HEK293 (cell line): ENCODE data around the gene ELFN1.

Source experiments
- EGR2 ChIP-seq: fragments of 450-650 bp; formaldehyde crosslinking; IDR thresholded peaks from 2 replicates; pipeline ENCODE4 v1.5.1; 2016; ENCODE audit warnings: low read depth, missing biosample characterization, missing genetic modification characterization
- KLF8 ChIP-seq: fragments of 450-650 bp; formaldehyde crosslinking; IDR thresholded peaks from 2 replicates; pipeline ENCODE4 v1.5.1; 2016; ENCODE audit warnings: missing biosample characterization, missing genetic modification characterization
- SCRT1 ChIP-seq: fragments of 450-650 bp; formaldehyde crosslinking; IDR thresholded peaks from 2 replicates; pipeline ENCODE4 v1.5.1; 2016; ENCODE audit warnings: missing biosample characterization, missing genetic modification characterization, borderline replicate concordance
- SCRT2 ChIP-seq: fragments of 450-650 bp; formaldehyde crosslinking; IDR thresholded peaks from 2 replicates; pipeline ENCODE4 v1.5.1; 2016; ENCODE audit warnings: missing biosample characterization, missing genetic modification characterization
- SP3 ChIP-seq: fragments of 450-650 bp; formaldehyde crosslinking; IDR thresholded peaks from 2 replicates; pipeline ENCODE4 v1.5.1; 2016; ENCODE audit warnings: missing biosample characterization, missing genetic modification characterization
- SP7 ChIP-seq: fragments of 450-650 bp; formaldehyde crosslinking; IDR thresholded peaks from 2 replicates; pipeline ENCODE4 v1.5.1; 2016; ENCODE audit warnings: missing biosample characterization, missing genetic modification characterization
- ZNF202 ChIP-seq: fragments of 450-650 bp; formaldehyde crosslinking; IDR thresholded peaks from 2 replicates; pipeline ENCODE4 v1.5.1; 2016; ENCODE audit warnings: missing biosample characterization, missing genetic modification characterization, borderline replicate concordance
- ZNF223 ChIP-seq: fragments of 450-650 bp; formaldehyde crosslinking; IDR thresholded peaks from 2 replicates; pipeline ENCODE4 v1.5.1; 2016; ENCODE audit warnings: missing biosample characterization, missing genetic modification characterization
- ZNF335 ChIP-seq: fragments of 450-650 bp; formaldehyde crosslinking; conservative IDR thresholded peaks from 2 replicates; pipeline ENCODE4 v1.5.1; 2016; ENCODE audit warnings: missing biosample characterization, missing genetic modification characterization
- ZNF391 ChIP-seq: fragments of 450-650 bp; formaldehyde crosslinking; IDR thresholded peaks from 2 replicates; pipeline ENCODE4 v1.5.1; 2016; ENCODE audit warnings: low read depth, missing biosample characterization, missing genetic modification characterization, borderline replicate concordance
- ZNF521 ChIP-seq: fragments of 450-650 bp; formaldehyde crosslinking; IDR thresholded peaks from 2 replicates; pipeline ENCODE4 v1.5.1; 2017; ENCODE audit warnings: missing biosample characterization, mild to moderate bottlenecking, missing genetic modification characterization
- ZNF561 ChIP-seq: fragments of 450-650 bp; IDR thresholded peaks from 2 replicates; pipeline ENCODE4 v1.5.1; 2018; ENCODE audit warnings: missing biosample characterization, missing genetic modification characterization, borderline replicate concordance
- ZNF600 ChIP-seq: fragments of 450-650 bp; formaldehyde crosslinking; IDR thresholded peaks from 2 replicates; pipeline ENCODE4 v1.5.1; 2016; ENCODE audit warnings: missing biosample characterization, missing genetic modification characterization
- ZNF660 ChIP-seq: fragments of 450-650 bp; IDR thresholded peaks from 2 replicates; pipeline ENCODE4 v1.5.1; 2018; ENCODE audit warnings: missing biosample characterization, mild to moderate bottlenecking, missing genetic modification characterization
- ZNF747 ChIP-seq: fragments of 450-650 bp; formaldehyde crosslinking; IDR thresholded peaks from 2 replicates; pipeline ENCODE4 v1.5.1; 2016; ENCODE audit warnings: missing biosample characterization, missing genetic modification characterization
- ZXDB ChIP-seq: fragments of 450-650 bp; formaldehyde crosslinking; IDR thresholded peaks from 2 replicates; pipeline ENCODE4 v1.5.1; 2016; ENCODE audit warnings: missing biosample characterization, missing genetic modification characterization
- TF ChIP-seq, protein P1 (sequence below): fragments of 450-650 bp; formaldehyde crosslinking; conservative IDR thresholded peaks from 2 replicates; pipeline ENCODE4 v1.5.1; 2016; ENCODE audit warnings: low read depth, missing biosample characterization, missing genetic modification characterization
- TF ChIP-seq, protein P2 (sequence below): fragments of 450-650 bp; formaldehyde crosslinking; IDR thresholded peaks from 2 replicates; pipeline ENCODE4 v1.5.1; 2016; ENCODE audit warnings: missing biosample characterization, missing genetic modification characterization
- TF ChIP-seq, protein P3 (sequence below): fragments of 450-650 bp; formaldehyde crosslinking; IDR thresholded peaks from 2 replicates; pipeline ENCODE4 v1.5.1; 2016; ENCODE audit warnings: missing biosample characterization, missing genetic modification characterization
- TF ChIP-seq, protein P4 (sequence below): fragments of 450-650 bp; formaldehyde crosslinking; IDR thresholded peaks from 2 replicates; pipeline ENCODE4 v1.5.1; 2017; ENCODE audit warnings: missing biosample characterization, missing genetic modification characterization
- TF ChIP-seq, protein P5 (sequence below): fragments of 450-650 bp; formaldehyde crosslinking; IDR thresholded peaks from 2 replicates; pipeline ENCODE4 v1.5.1; 2017; ENCODE audit warnings: missing biosample characterization, missing genetic modification characterization
- TF ChIP-seq, protein P6 (sequence below): fragments of 450-650 bp; formaldehyde crosslinking; IDR thresholded peaks from 2 replicates; pipeline ENCODE4 v1.5.1; 2016; ENCODE audit warnings: missing biosample characterization, missing genetic modification characterization
- TF ChIP-seq, protein P7 (sequence below): IDR thresholded peaks from 2 replicates; pipeline ENCODE4 v1.6.1; 2011; ENCODE audit warnings: mild to moderate bottlenecking, low read depth, low read length, borderline replicate concordance

ELFN1 gene

DNA sequence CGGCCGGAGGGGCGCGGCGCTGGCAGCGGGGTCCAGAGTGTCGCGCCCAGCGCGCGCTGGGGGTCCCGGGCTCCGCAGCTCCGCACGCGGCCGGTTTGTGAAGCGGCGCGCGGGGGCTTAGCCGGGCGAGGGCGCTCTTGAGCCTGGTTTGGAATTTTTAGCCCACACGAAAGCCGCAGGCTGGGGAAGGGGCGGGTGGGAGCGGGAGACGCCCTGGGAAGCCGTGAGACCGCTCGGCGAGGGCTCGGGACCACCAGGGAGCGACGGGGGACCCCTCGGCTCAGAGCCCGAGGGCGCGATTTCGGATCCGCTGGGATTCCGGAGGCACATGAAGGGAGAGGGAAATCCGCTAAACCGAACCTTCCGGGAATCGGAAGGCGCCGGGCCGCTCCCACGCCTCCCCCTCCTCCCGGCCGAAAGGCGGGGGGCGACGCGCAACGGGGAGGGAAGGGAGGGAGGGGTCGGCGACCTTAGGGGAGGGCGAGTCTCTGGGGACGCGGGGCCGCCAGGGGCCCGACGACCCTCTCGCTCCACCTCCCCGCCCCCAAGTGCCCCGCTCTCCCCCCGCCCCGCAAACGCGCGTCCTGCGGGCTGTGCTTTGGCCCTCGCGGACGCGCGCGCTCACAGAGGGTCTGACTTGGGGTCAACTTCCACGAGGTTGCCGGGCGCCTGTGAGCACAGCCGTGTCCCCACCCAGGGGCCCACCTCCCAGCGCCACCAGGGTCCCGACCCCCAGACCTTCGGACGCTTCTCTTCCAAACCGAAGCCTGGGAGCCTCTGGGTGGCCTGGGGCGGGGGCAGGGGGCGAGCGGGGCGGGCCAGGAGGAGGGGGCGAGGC is 5.1 kb upstream of the ELFN1 start (continued):
- TF ChIP-seq, protein P1, sequence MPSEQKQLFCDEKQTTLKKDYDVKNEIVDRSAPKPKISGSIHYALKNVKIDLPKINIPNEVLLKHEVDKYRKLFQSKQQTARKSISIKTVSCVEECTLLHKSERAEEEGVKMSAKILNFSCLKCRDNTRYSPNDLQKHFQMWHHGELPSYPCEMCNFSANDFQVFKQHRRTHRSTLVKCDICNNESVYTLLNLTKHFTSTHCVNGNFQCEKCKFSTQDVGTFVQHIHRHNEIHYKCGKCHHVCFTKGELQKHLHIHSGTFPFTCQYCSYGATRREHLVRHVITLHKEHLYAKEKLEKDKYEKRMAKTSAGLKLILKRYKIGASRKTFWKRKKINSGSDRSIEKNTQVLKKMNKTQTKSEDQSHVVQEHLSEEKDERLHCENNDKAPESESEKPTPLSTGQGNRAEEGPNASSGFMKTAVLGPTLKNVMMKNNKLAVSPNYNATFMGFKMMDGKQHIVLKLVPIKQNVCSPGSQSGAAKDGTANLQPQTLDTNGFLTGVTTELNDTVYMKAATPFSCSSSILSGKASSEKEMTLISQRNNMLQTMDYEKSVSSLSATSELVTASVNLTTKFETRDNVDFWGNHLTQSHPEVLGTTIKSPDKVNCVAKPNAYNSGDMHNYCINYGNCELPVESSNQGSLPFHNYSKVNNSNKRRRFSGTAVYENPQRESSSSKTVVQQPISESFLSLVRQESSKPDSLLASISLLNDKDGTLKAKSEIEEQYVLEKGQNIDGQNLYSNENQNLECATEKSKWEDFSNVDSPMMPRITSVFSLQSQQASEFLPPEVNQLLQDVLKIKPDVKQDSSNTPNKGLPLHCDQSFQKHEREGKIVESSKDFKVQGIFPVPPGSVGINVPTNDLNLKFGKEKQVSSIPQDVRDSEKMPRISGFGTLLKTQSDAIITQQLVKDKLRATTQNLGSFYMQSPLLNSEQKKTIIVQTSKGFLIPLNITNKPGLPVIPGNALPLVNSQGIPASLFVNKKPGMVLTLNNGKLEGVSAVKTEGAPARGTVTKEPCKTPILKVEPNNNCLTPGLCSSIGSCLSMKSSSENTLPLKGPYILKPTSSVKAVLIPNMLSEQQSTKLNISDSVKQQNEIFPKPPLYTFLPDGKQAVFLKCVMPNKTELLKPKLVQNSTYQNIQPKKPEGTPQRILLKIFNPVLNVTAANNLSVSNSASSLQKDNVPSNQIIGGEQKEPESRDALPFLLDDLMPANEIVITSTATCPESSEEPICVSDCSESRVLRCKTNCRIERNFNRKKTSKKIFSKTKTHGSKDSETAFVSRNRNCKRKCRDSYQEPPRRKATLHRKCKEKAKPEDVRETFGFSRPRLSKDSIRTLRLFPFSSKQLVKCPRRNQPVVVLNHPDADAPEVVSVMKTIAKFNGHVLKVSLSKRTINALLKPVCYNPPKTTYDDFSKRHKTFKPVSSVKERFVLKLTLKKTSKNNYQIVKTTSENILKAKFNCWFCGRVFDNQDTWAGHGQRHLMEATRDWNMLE (tag by site-specific recombination): no peak
- TF ChIP-seq, protein P2, sequence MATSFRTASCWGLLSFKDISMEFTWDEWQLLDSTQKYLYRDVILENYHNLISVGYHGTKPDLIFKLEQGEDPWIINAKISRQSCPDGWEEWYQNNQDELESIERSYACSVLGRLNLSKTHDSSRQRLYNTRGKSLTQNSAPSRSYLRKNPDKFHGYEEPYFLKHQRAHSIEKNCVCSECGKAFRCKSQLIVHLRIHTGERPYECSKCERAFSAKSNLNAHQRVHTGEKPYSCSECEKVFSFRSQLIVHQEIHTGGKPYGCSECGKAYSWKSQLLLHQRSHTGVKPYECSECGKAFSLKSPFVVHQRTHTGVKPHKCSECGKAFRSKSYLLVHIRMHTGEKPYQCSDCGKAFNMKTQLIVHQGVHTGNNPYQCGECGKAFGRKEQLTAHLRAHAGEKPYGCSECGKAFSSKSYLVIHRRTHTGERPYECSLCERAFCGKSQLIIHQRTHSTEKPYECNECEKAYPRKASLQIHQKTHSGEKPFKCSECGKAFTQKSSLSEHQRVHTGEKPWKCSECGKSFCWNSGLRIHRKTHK (tag by site-specific recombination): no peak
- TF ChIP-seq ZNF335 (0 out of 2 replicates have a peak, but pooled peaks have one; percentile 31), ZNF202 (tag by site-specific recombination) (no peak), SP7 (tag by site-specific recombination) (0 out of 2 replicates have a peak, but pooled peaks have one; percentile 20), ZNF747 (tag by site-specific recombination) (no peak), SP3 (tag by site-specific recombination) (peak; percentile 46), ZNF600 (peak; percentile 50), ZNF223 (tag by site-specific recombination) (no peak), ZNF561 (peak; percentile 54; the same call in 1 of the 2 replicates), SCRT1 (tag by site-specific recombination) (no peak), SCRT2 (no peak), ZNF660 (tag by site-specific recombination) (peak; percentile 38; the same call in 1 of the 2 replicates), ZXDB (tag by site-specific recombination) (no peak), KLF8 (tag by site-specific recombination) (peak; percentile 74; the same call in 1 of the 2 replicates), ZNF521 (tag by site-specific recombination) (no peak), EGR2 (tag by site-specific recombination) (peak; percentile 58), ZNF391 (tag by site-specific recombination) (no peak)
- TF ChIP-seq, protein P3, sequence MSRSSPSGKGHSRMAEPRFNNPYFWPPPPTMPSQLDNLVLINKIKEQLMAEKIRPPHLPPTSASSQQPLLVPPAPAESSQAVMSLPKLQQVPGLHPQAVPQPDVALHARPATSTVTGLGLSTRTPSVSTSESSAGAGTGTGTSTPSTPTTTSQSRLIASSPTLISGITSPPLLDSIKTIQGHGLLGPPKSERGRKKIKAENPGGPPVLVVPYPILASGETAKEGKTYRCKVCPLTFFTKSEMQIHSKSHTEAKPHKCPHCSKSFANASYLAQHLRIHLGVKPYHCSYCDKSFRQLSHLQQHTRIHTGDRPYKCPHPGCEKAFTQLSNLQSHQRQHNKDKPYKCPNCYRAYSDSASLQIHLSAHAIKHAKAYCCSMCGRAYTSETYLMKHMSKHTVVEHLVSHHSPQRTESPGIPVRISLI (tag by site-specific recombination): no peak
- TF ChIP-seq, protein P4, sequence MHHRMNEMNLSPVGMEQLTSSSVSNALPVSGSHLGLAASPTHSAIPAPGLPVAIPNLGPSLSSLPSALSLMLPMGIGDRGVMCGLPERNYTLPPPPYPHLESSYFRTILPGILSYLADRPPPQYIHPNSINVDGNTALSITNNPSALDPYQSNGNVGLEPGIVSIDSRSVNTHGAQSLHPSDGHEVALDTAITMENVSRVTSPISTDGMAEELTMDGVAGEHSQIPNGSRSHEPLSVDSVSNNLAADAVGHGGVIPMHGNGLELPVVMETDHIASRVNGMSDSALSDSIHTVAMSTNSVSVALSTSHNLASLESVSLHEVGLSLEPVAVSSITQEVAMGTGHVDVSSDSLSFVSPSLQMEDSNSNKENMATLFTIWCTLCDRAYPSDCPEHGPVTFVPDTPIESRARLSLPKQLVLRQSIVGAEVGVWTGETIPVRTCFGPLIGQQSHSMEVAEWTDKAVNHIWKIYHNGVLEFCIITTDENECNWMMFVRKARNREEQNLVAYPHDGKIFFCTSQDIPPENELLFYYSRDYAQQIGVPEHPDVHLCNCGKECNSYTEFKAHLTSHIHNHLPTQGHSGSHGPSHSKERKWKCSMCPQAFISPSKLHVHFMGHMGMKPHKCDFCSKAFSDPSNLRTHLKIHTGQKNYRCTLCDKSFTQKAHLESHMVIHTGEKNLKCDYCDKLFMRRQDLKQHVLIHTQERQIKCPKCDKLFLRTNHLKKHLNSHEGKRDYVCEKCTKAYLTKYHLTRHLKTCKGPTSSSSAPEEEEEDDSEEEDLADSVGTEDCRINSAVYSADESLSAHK (tag by site-specific recombination): 0 out of 2 replicates have a peak, but pooled peaks have one; percentile 24
- TF ChIP-seq, protein P5, sequence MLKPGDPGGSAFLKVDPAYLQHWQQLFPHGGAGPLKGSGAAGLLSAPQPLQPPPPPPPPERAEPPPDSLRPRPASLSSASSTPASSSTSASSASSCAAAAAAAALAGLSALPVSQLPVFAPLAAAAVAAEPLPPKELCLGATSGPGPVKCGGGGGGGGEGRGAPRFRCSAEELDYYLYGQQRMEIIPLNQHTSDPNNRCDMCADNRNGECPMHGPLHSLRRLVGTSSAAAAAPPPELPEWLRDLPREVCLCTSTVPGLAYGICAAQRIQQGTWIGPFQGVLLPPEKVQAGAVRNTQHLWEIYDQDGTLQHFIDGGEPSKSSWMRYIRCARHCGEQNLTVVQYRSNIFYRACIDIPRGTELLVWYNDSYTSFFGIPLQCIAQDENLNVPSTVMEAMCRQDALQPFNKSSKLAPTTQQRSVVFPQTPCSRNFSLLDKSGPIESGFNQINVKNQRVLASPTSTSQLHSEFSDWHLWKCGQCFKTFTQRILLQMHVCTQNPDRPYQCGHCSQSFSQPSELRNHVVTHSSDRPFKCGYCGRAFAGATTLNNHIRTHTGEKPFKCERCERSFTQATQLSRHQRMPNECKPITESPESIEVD (tag by site-specific recombination): no peak
- TF ChIP-seq, protein P6, sequence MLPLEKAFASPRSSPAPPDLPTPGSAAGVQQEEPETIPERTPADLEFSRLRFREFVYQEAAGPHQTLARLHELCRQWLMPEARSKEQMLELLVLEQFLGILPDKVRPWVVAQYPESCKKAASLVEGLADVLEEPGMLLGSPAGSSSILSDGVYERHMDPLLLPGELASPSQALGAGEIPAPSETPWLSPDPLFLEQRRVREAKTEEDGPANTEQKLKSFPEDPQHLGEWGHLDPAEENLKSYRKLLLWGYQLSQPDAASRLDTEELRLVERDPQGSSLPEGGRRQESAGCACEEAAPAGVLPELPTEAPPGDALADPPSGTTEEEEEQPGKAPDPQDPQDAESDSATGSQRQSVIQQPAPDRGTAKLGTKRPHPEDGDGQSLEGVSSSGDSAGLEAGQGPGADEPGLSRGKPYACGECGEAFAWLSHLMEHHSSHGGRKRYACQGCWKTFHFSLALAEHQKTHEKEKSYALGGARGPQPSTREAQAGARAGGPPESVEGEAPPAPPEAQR (tag by site-specific recombination): no peak
- TF ChIP-seq, protein P7, sequence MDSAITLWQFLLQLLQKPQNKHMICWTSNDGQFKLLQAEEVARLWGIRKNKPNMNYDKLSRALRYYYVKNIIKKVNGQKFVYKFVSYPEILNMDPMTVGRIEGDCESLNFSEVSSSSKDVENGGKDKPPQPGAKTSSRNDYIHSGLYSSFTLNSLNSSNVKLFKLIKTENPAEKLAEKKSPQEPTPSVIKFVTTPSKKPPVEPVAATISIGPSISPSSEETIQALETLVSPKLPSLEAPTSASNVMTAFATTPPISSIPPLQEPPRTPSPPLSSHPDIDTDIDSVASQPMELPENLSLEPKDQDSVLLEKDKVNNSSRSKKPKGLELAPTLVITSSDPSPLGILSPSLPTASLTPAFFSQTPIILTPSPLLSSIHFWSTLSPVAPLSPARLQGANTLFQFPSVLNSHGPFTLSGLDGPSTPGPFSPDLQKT: no peak
